Keratinocyte (primary cell): Measurements from ENCODE around the gene SPINT1.

Experiments used
- EZH2 ChIP-seq: IDR thresholded peaks from one replicate; pipeline ENCODE4 v1.6.1; 2012; ENCODE audit warnings: inconsistent platforms, mild to moderate bottlenecking, low read length, moderate library complexity
- TF ChIP-seq, protein P1 (sequence below), 3 experiments: IDR thresholded peaks in 1 of 3; conservative IDR thresholded peaks in 1 of 3; optimal IDR thresholded peaks in 1 of 3; 2 replicates in 2 of 3; 3 replicates in 1 of 3; pipeline versions ENCODE3 to v1.5.1; 2011; ENCODE audit warnings: low read length in 3 of 3, mild to moderate bottlenecking in 3 of 3, moderate library complexity in 2 of 3, control low read depth in 1 of 3, inconsistent platforms in 1 of 3; ENCODE audit not compliant: insufficient read depth in 2 of 3; ENCODE audit errors: extremely low read depth in 1 of 3

DNA sequence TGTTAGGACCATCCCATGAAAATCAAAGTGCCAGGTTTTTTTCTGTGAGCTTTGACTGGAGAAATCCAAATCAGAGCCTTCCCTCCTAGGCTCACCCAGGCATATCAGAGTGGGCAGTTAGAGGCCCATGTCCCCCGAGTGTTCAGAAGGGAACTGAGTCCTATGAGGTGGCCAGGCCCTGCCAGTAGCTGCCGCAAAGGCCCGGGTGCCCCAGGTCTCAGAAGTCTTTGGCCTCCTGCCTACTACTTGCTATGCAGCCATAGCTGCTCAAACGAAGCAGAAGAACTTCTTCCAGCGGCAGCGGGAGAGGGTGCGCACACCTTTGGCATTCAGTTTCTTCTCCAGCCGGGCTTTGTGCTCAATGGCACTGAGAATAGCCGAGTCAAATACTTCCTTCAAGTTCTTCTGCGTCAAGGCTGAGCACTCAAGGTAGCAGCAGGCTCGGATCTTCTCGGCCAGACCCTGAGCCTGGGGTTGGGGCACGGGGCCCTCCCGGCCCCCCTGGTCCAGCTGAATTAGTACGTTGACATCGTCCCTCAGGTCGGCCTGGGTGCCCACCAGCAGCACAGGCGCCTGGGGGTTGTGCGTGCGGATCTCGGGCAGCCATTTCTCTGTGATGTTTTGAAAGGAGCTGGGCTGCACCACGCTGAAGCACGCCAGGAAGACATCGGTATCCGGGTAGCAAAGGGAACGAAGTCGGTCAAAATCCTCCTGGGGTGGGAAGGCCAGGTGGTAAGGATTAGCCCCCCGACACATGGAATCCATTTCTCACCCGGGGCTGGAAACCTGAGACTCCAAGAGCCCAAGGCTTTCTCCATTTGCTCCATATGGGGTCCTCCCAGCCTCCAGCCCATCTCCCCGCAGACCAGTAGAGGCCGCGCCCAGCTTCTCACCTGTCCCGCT is 29.2 kb downstream of the SPINT1 start:
- TF ChIP-seq, protein P1, sequence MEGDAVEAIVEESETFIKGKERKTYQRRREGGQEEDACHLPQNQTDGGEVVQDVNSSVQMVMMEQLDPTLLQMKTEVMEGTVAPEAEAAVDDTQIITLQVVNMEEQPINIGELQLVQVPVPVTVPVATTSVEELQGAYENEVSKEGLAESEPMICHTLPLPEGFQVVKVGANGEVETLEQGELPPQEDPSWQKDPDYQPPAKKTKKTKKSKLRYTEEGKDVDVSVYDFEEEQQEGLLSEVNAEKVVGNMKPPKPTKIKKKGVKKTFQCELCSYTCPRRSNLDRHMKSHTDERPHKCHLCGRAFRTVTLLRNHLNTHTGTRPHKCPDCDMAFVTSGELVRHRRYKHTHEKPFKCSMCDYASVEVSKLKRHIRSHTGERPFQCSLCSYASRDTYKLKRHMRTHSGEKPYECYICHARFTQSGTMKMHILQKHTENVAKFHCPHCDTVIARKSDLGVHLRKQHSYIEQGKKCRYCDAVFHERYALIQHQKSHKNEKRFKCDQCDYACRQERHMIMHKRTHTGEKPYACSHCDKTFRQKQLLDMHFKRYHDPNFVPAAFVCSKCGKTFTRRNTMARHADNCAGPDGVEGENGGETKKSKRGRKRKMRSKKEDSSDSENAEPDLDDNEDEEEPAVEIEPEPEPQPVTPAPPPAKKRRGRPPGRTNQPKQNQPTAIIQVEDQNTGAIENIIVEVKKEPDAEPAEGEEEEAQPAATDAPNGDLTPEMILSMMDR (optimal IDR thresholded peaks at IDR 0.05 in 1 of 3, IDR thresholded peaks at IDR 0.05 in 1 of 3, conservative IDR thresholded peaks at IDR 0.05 in 1 of 3; ENCODE audit: extremely low read depth in 1 of 3, insufficient read depth in 2 of 3, low read length in 3 of 3): no peak
- TF ChIP-seq EZH2: no peak
